Fibroblast of peridontal ligament (primary cell): ENCODE data around the gene THAP3.
"Not testable (repeated sequence)": the region's sequence is repeated elsewhere in the genome, so short reads cannot be mapped to it uniquely, and the experiment has no call there.

Experiments used
- DNase-seq: peaks from one replicate; pipeline ENCODE4 v3.0.0-alpha.2; 2010; ENCODE audit errors: extremely low read depth

Gene THAP3

GRCh38 chr1:6635161-6635909, 10.7 kb downstream of the THAP3 start:
- no peak for DNase-seq

GRCh38 chr1:6635910-6636760, 11.5 kb downstream of the THAP3 start:
- peak; percentile 38 for DNase-seq

GRCh38 chr1:6636778-6637177, 12.1 kb downstream of the THAP3 start:
- not testable (repeated sequence) for DNase-seq

- DNase-seq, result no peak
These were observed 13.1 kb downstream of the THAP3 start for GRCh38 chr1:6637770-6638169.

- peak; percentile 91 for DNase-seq
These were observed 13.6 kb downstream of the THAP3 start for GRCh38 chr1:6638226-6638625.

- DNase-seq, result not testable (repeated sequence)
These were observed 16.2 kb downstream of the THAP3 start for GRCh38 chr1:6640867-6641266.

- DNase-seq, result no peak
These were observed 20.4 kb downstream of the THAP3 start for GRCh38 chr1:6645018-6645417.

GRCh38 chr1:6646499-6647148, 22.0 kb downstream of the THAP3 start:
- DNase-seq, result peak; percentile 69

- DNase-seq, result no peak
These were observed 23.9 kb downstream of the THAP3 start for GRCh38 chr1:6648556-6648955.

- no peak for DNase-seq
These were observed 27.2 kb downstream of the THAP3 start for GRCh38 chr1:6651909-6652308.

- DNase-seq, result no peak
These were observed 28.3 kb downstream of the THAP3 start for GRCh38 chr1:6652986-6653385.

GRCh38 chr1:6653436-6654290, 29.0 kb downstream of the THAP3 start:
- no peak for DNase-seq

GRCh38 chr1:6657138-6657537, 32.5 kb downstream of the THAP3 start:
- no peak for DNase-seq

GRCh38 chr1:6658359-6659060, 33.8 kb downstream of the THAP3 start:
- DNase-seq, result peak; percentile 4

- DNase-seq, result no peak
These were observed 35.9 kb downstream of the THAP3 start for GRCh38 chr1:6660415-6661049.

- DNase-seq, result not testable (repeated sequence)
These were observed 37.8 kb downstream of the THAP3 start for GRCh38 chr1:6662468-6662867.

GRCh38 chr1:6666696-6667095, 42.0 kb downstream of the THAP3 start:
- DNase-seq, result no peak

- no peak for DNase-seq
These were observed 42.5 kb downstream of the THAP3 start for GRCh38 chr1:6667139-6667538.

GRCh38 chr1:6668503-6668902, 43.8 kb downstream of the THAP3 start:
- no peak for DNase-seq

GRCh38 chr1:6672558-6672957, 47.9 kb downstream of the THAP3 start:
- no peak for DNase-seq
